ENCODE measurements around the gene KIF13A. TPM values are rescaled to one million over a fixed set of nuclear protein-coding genes. Genes with fewer than 3 reads are reported as not detected.

The KIF13A gene
- total and polyA plus RNA-seq, 9 of the 15 experiments (the other 6 are each of a cell fraction or from before 2014, with no cell fraction given) = 3.6 to 44.3 (median 29.7) TPM

- TF ChIP-seq ZEB2 (IDR thresholded peaks at IDR 0.05) = peak; percentile 49; the same call in 1 of the 2 replicates
- TF ChIP-seq CC2D1A (IDR thresholded peaks at IDR 0.05) = no peak; the same call in 1 of the 2 replicates
- TF ChIP-seq CUX1 (CRISPR knock-in tag; IDR thresholded peaks at IDR 0.05) = no peak
- no peak for TF ChIP-seq ZNF717 (CRISPR knock-in tag; IDR thresholded peaks at IDR 0.05)
- no peak for TF ChIP-seq PRPF4 (IDR thresholded peaks at IDR 0.05; ENCODE audit: insufficient read depth, low read depth, low read length, poor library complexity, severe bottlenecking)
- TF ChIP-seq HBP1 (CRISPR knock-in tag; IDR thresholded peaks at IDR 0.05) = no peak
- no peak for TF ChIP-seq TRIM25 (IDR thresholded peaks at IDR 0.05; ENCODE audit: borderline replicate concordance)
- no peak for TF ChIP-seq ZC3H11A (IDR thresholded peaks at IDR 0.05; ENCODE audit: low read depth, low read length)
- no peak for TF ChIP-seq ZFP36 (IDR thresholded peaks at IDR 0.05; ENCODE audit: low read depth, low read length, partially characterized antibody)
- no peak for TF ChIP-seq SLC30A9 (CRISPR knock-in tag; IDR thresholded peaks at IDR 0.05)
- TF ChIP-seq EP300 (IDR thresholded peaks at IDR 0.05; ENCODE audit: low read length) = peak; percentile 74
- TF ChIP-seq ILK (tag; IDR thresholded peaks at IDR 0.05; ENCODE audit: borderline replicate concordance, low read depth) = no peak
- TF ChIP-seq ARID2 (IDR thresholded peaks at IDR 0.05) = no peak
- TF ChIP-seq ZNF24 (IDR thresholded peaks at IDR 0.05) = no peak
- TF ChIP-seq SIX5 (IDR thresholded peaks at IDR 0.05; ENCODE audit: borderline replicate concordance in 1 of 2, insufficient read depth in 1 of 2, low read depth in 1 of 2, low read length in 2 of 2) = no peak
- TF ChIP-seq BACH1 (tag; IDR thresholded peaks at IDR 0.05) = no peak
- no peak for TF ChIP-seq MAFK (IDR thresholded peaks at IDR 0.05; ENCODE audit: low read length)
- TF ChIP-seq ZNF384 (IDR thresholded peaks at IDR 0.05; ENCODE audit: low read depth, low read length) = 0 out of 2 replicates have a peak, but pooled peaks have one; percentile 19
- TF ChIP-seq TSHZ1 (CRISPR knock-in tag; IDR thresholded peaks at IDR 0.05) = 0 out of 2 replicates have a peak, but pooled peaks have one; percentile 68
Measured at GRCh38 chr6:17869753-17870050, 117.7 kb downstream of the KIF13A start (continued).
